Ishikawa (cell line): Measurements from ENCODE around the gene NOX1.

Experiments used
- CEBPB ChIP-seq: IDR thresholded peaks from 2 replicates; pipeline ENCODE4 v1.6.1; 2012
- CREB1 ChIP-seq: IDR thresholded peaks from 2 replicates; pipeline ENCODE4 v1.6.1; 2012; ENCODE audit warnings: low read depth
- EGR1 ChIP-seq: IDR thresholded peaks from 2 replicates; pipeline ENCODE4 v1.6.1; 2012
- EP300 ChIP-seq: IDR thresholded peaks from 2 replicates; pipeline ENCODE4 v1.6.1; 2012; ENCODE audit warnings: borderline replicate concordance
- FOXM1 ChIP-seq: IDR thresholded peaks from 2 replicates; pipeline ENCODE4 v1.6.1; 2012; ENCODE audit warnings: low read depth, borderline replicate concordance
- NFIC ChIP-seq: IDR thresholded peaks from 2 replicates; pipeline ENCODE4 v1.6.1; 2012
- RAD21 ChIP-seq: IDR thresholded peaks from 2 replicates; pipeline ENCODE4 v1.6.1; 2012; ENCODE audit warnings: low read depth
- TAF1 ChIP-seq: IDR thresholded peaks from 2 replicates; pipeline ENCODE4 v1.6.1; 2012; ENCODE audit warnings: low read depth, mild to moderate bottlenecking
- TCF12 ChIP-seq: IDR thresholded peaks from 2 replicates; pipeline ENCODE4 v1.6.1; 2012; ENCODE audit warnings: low read depth
- TEAD4 ChIP-seq: IDR thresholded peaks from 2 replicates; pipeline ENCODE4 v1.6.1; 2012
- YY1 ChIP-seq: IDR thresholded peaks from 2 replicates; pipeline ENCODE4 v1.6.1; 2012; ENCODE audit warnings: low read depth
- ZBTB7A ChIP-seq: IDR thresholded peaks from 2 replicates; pipeline ENCODE4 v1.6.1; 2012; ENCODE audit warnings: low read depth
- TF ChIP-seq, protein P1 (sequence below): IDR thresholded peaks from 2 replicates; pipeline ENCODE4 v1.6.1; 2012
- TF ChIP-seq, protein P2 (sequence below): IDR thresholded peaks from 2 replicates; pipeline ENCODE4 v1.6.1; 2012; ENCODE audit warnings: low read depth, mild to moderate bottlenecking
- TF ChIP-seq, protein P3 (sequence below): IDR thresholded peaks from 2 replicates; pipeline ENCODE4 v1.6.1; 2012

Gene NOX1

DNA sequence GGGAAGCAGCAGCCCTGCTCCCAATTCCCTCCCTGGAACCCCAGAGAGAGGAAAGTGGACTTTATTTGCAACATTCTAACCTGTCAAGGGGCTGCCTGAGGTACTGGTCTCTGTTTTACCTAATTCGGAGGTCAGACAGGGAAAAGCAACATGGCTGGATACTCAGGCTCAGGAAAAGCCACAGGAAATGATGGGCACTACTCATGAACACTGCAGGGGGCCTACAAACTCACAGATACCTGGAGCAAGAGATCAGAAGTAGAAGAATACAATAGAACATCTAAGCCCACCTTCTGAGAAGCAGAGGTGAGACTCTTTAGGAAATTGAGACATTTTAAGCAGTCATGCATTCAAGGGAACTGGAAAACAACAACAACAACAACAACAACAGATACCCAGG is 69.4 kb downstream of the NOX1 start:
- TF ChIP-seq CREB1 (no peak), CEBPB (no peak), TEAD4 (no peak), ZBTB7A (no peak), YY1 (no peak), RAD21 (no peak), EGR1 (no peak), NFIC (no peak), TCF12 (no peak), FOXM1 (no peak), TAF1 (no peak), EP300 (no peak)
- TF ChIP-seq, protein P1, sequence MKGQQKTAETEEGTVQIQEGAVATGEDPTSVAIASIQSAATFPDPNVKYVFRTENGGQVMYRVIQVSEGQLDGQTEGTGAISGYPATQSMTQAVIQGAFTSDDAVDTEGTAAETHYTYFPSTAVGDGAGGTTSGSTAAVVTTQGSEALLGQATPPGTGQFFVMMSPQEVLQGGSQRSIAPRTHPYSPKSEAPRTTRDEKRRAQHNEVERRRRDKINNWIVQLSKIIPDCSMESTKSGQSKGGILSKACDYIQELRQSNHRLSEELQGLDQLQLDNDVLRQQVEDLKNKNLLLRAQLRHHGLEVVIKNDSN: no peak
- TF ChIP-seq, protein P2, sequence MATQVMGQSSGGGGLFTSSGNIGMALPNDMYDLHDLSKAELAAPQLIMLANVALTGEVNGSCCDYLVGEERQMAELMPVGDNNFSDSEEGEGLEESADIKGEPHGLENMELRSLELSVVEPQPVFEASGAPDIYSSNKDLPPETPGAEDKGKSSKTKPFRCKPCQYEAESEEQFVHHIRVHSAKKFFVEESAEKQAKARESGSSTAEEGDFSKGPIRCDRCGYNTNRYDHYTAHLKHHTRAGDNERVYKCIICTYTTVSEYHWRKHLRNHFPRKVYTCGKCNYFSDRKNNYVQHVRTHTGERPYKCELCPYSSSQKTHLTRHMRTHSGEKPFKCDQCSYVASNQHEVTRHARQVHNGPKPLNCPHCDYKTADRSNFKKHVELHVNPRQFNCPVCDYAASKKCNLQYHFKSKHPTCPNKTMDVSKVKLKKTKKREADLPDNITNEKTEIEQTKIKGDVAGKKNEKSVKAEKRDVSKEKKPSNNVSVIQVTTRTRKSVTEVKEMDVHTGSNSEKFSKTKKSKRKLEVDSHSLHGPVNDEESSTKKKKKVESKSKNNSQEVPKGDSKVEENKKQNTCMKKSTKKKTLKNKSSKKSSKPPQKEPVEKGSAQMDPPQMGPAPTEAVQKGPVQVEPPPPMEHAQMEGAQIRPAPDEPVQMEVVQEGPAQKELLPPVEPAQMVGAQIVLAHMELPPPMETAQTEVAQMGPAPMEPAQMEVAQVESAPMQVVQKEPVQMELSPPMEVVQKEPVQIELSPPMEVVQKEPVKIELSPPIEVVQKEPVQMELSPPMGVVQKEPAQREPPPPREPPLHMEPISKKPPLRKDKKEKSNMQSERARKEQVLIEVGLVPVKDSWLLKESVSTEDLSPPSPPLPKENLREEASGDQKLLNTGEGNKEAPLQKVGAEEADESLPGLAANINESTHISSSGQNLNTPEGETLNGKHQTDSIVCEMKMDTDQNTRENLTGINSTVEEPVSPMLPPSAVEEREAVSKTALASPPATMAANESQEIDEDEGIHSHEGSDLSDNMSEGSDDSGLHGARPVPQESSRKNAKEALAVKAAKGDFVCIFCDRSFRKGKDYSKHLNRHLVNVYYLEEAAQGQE: no peak
- TF ChIP-seq, protein P3, sequence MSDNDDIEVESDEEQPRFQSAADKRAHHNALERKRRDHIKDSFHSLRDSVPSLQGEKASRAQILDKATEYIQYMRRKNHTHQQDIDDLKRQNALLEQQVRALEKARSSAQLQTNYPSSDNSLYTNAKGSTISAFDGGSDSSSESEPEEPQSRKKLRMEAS: no peak

DNA sequence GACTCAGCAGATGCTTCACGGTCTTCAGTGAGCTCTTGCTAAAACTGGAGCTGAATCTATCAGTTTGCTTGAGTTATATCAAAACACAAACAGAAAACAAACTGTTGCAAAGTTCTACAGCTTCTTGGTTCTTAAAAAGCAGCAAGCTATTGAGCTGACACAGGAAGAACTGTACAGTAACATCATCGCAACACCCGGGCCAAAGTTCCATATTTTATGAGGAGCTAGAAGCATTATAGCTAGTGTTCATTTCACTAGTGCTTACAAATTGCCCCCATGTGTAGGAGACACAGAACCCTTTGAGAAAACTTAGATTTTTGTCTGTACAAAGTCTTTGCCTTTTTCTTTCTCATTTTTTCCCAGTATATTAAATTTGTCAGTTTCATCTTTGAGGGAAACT is 71.3 kb downstream of the NOX1 start:
- TF ChIP-seq CEBPB (no peak), CREB1 (no peak), EP300 (no peak), TEAD4 (no peak), EGR1 (no peak), FOXM1 (no peak), TCF12 (no peak), NFIC (no peak), YY1 (no peak), RAD21 (no peak), TAF1 (no peak)
- TF ChIP-seq, protein P1: no peak
- TF ChIP-seq, protein P2: no peak
- TF ChIP-seq, protein P3: no peak

DNA sequence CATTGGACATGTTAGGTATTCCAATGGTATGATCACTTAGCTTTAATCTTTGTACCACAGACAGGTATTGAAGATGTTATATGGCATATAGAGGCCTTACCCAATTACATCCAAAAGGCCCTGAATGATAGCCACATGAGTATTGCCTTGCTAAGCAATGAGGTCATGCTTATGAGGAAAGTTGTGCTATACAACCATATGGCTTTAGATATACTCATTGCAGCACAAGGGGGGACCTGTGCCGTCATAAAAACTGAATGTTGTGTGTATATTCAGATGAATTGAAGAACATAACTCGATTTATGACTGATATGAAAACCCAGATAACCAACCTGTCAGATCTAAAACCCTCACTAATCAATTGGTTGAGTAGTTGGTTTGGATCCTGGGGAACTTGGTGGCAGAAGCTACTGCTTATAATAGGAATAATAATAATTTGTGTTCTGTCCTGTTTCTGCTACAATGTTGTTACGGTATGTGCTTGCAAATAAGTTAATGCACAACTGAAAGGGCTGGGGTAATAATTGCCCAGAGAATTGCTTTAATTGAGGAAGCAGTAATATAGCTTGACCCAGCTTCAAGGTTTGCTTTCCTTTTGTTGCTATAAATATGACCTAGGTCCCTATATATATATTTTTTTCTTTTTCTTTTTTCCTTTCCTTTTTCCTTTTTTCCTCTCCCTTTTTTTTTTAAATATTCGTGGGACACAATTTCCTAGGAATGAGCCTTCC is 75.5 kb downstream of the NOX1 start:
- TF ChIP-seq NFIC (no peak), YY1 (no peak), CEBPB (no peak), TEAD4 (no peak), EGR1 (no peak), EP300 (no peak), ZBTB7A (no peak), CREB1 (no peak), TCF12 (no peak), FOXM1 (no peak), TAF1 (no peak), RAD21 (no peak)
- TF ChIP-seq, protein P1: no peak
- TF ChIP-seq, protein P3: no peak

DNA sequence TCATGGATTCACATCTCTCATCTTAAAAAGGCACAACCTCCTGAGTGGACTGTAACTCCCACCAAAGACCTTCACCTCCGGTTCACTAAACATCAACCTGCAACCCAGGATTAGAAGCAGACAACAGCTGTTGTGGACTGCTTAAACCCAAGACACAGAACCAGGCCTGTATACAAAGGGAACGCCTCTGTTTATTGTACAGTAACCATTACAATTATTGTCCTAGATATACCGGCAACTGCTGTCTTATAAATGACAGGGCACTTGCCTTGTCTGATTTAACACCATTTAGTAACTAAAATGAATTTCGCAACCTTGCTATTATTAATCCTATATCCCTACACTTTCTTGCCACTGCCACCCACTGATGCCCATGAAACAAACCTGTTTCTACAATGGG is 76.8 kb downstream of the NOX1 start:
- TF ChIP-seq, protein P2: no peak
- TF ChIP-seq EP300: no peak
- TF ChIP-seq, protein P1: no peak
- no peak for TF ChIP-seq NFIC
- TF ChIP-seq CEBPB: no peak
- no peak for TF ChIP-seq TAF1
- no peak for TF ChIP-seq CREB1
- TF ChIP-seq FOXM1: no peak
- no peak for TF ChIP-seq TCF12
- TF ChIP-seq EGR1: no peak
- no peak for TF ChIP-seq TEAD4
